ENCODE data around the gene UPP2. TPM values are rescaled to one million over a fixed set of nuclear protein-coding genes. Genes with fewer than 3 reads are reported as not detected.
A peak's percentile ranks its signal among the peaks of the same experiment; 100 is the strongest.

The UPP2 gene
- total and polyA plus RNA-seq, 2 of the 13 experiments (the other 11 are each of a cell fraction or from before 2014, with no cell fraction given) = 0.07 to 0.28 TPM

DNA sequence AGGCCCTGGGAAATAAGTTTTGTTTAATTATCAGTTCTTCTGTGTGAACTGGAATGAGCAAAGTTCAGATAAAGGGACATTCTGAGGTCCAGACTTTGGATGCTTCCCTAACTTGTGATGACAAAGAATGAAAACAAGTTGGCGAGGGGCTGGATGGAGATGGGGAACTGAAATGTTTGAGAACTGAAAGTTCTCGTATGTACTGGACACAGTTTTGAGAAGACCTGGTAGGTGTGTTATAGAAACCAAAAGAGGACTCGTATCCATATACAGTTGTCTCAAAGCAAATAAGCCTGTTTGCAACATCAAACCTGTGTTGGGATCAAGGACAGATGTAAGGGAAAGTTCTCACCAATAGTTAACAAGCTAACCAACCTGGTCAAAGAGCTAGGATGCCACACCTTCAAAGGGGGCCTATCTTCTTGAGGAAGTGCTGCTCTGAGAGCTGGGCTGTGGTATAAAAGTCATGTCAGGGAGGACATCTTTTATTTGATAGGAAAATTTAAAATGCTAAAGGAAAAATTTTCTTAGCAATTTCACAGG, at the start of gene UPP2 (continued):
- peak; percentile 70 for TF ChIP-seq FOXA3 (CRISPR knock-in tag; IDR thresholded peaks at IDR 0.05)
- TF ChIP-seq NCOR1 (IDR thresholded peaks at IDR 0.05; ENCODE audit: borderline replicate concordance, low read length) = peak; percentile 5; the same call in 1 of the 2 replicates
- no peak for TF ChIP-seq CCDC6 (CRISPR knock-in tag; IDR thresholded peaks at IDR 0.05)
- 0 out of 2 replicates have a peak, but pooled peaks have one; percentile 34 for TF ChIP-seq HOXA5 (CRISPR knock-in tag; IDR thresholded peaks at IDR 0.05)
- TF ChIP-seq ZNF616 (CRISPR knock-in tag; IDR thresholded peaks at IDR 0.05; ENCODE audit: low read depth) = no peak
- TF ChIP-seq, protein P1, sequence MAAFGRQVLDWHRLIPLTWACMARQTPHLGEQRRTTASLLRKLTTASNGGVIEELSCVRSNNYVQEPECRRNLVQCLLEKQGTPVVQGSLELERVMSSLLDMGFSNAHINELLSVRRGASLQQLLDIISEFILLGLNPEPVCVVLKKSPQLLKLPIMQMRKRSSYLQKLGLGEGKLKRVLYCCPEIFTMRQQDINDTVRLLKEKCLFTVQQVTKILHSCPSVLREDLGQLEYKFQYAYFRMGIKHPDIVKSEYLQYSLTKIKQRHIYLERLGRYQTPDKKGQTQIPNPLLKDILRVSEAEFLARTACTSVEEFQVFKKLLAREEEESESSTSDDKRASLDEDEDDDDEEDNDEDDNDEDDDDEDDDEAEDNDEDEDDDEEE (CRISPR knock-in tag; IDR thresholded peaks at IDR 0.05) = no peak
- peak; percentile 77 for TF ChIP-seq HNF4A (CRISPR knock-in tag; IDR thresholded peaks at IDR 0.05)
- no peak for TF ChIP-seq PHF5A (CRISPR knock-in tag; IDR thresholded peaks at IDR 0.05; ENCODE audit: low read depth, unreplicated experiment)
- TF ChIP-seq MIXL1 (CRISPR knock-in tag; IDR thresholded peaks at IDR 0.05) = peak; percentile 42; the same call in 1 of the 2 replicates
- TF ChIP-seq, protein P2, sequence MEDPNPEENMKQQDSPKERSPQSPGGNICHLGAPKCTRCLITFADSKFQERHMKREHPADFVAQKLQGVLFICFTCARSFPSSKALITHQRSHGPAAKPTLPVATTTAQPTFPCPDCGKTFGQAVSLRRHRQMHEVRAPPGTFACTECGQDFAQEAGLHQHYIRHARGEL (CRISPR knock-in tag; IDR thresholded peaks at IDR 0.05) = no peak
- TF ChIP-seq SMYD3 (CRISPR knock-in tag; IDR thresholded peaks at IDR 0.05) = 0 out of 2 replicates have a peak, but pooled peaks have one; percentile 75
- no peak for TF ChIP-seq RAD21 (CRISPR knock-in tag; IDR thresholded peaks at IDR 0.05)
- TF ChIP-seq REPIN1 (CRISPR knock-in tag; IDR thresholded peaks at IDR 0.05; ENCODE audit: borderline replicate concordance, low read depth) = peak; percentile 43; the same call in 1 of the 2 replicates
- TF ChIP-seq THAP11 (CRISPR knock-in tag; IDR thresholded peaks at IDR 0.05) = no peak
- no peak for TF ChIP-seq FOXM1 (CRISPR knock-in tag; IDR thresholded peaks at IDR 0.05)
- 0 out of 2 replicates have a peak, but pooled peaks have one; percentile 20 for TF ChIP-seq ZNF44 (CRISPR knock-in tag; IDR thresholded peaks at IDR 0.05)
- peak; percentile 26; the same call in 1 of the 2 replicates for TF ChIP-seq ZNF121 (CRISPR knock-in tag; IDR thresholded peaks at IDR 0.05)
- TF ChIP-seq, protein P3, sequence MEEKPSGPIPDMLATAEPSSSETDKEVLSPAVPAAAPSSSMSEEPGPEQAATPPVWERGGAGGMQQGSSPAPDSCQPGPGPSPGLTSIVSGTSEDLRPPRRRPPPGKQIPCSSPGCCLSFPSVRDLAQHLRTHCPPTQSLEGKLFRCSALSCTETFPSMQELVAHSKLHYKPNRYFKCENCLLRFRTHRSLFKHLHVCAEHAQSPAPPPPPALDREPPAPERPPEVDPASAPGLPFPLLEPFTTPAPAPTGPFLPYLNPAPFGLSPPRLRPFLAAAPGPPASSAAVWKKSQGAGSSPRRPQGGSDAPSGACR (CRISPR knock-in tag; IDR thresholded peaks at IDR 0.05) = no peak
- no peak for TF ChIP-seq SOX13 (IDR thresholded peaks at IDR 0.05)
- peak in 1 of 2 experiments; percentile 30; a peak in 1 of 4 replicates for TF ChIP-seq SOX13 (CRISPR knock-in tag; conservative IDR thresholded peaks at IDR 0.05 in 1 of 2, IDR thresholded peaks at IDR 0.05 in 1 of 2)
- TF ChIP-seq ZNF761 (CRISPR knock-in tag; conservative IDR thresholded peaks at IDR 0.05) = 0 out of 2 replicates have a peak, but pooled peaks have one; percentile 28
- no peak for TF ChIP-seq ZMYM3 (CRISPR knock-in tag; IDR thresholded peaks at IDR 0.05)
- TF ChIP-seq, protein P4, sequence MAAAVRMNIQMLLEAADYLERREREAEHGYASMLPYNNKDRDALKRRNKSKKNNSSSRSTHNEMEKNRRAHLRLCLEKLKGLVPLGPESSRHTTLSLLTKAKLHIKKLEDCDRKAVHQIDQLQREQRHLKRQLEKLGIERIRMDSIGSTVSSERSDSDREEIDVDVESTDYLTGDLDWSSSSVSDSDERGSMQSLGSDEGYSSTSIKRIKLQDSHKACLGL (CRISPR knock-in tag; IDR thresholded peaks at IDR 0.05) = no peak
- 0 out of 2 replicates have a peak, but pooled peaks have one; percentile 20 for TF ChIP-seq SIX1 (CRISPR knock-in tag; IDR thresholded peaks at IDR 0.05; ENCODE audit: borderline replicate concordance)
- TF ChIP-seq ARID2 (CRISPR knock-in tag; IDR thresholded peaks at IDR 0.05; ENCODE audit: borderline replicate concordance) = 0 out of 2 replicates have a peak, but pooled peaks have one; percentile 34
- no peak for TF ChIP-seq SP2 (CRISPR knock-in tag; IDR thresholded peaks at IDR 0.05)
- no peak for TF ChIP-seq PITX1 (CRISPR knock-in tag; IDR thresholded peaks at IDR 0.05)
- TF ChIP-seq ESRRA (CRISPR knock-in tag; IDR thresholded peaks at IDR 0.05; ENCODE audit: low read depth) = peak; percentile 50; the same call in 1 of the 2 replicates
